Ishikawa (cell line): Measurements from ENCODE around the gene CCT3.

Experiments used
- CEBPB ChIP-seq: IDR thresholded peaks from 2 replicates; pipeline ENCODE4 v1.6.1; 2012
- CREB1 ChIP-seq: IDR thresholded peaks from 2 replicates; pipeline ENCODE4 v1.6.1; 2012; ENCODE audit warnings: low read depth
- EGR1 ChIP-seq: IDR thresholded peaks from 2 replicates; pipeline ENCODE4 v1.6.1; 2012
- EP300 ChIP-seq: IDR thresholded peaks from 2 replicates; pipeline ENCODE4 v1.6.1; 2012; ENCODE audit warnings: borderline replicate concordance
- FOXM1 ChIP-seq: IDR thresholded peaks from 2 replicates; pipeline ENCODE4 v1.6.1; 2012; ENCODE audit warnings: low read depth, borderline replicate concordance
- NFIC ChIP-seq: IDR thresholded peaks from 2 replicates; pipeline ENCODE4 v1.6.1; 2012
- RAD21 ChIP-seq: IDR thresholded peaks from 2 replicates; pipeline ENCODE4 v1.6.1; 2012; ENCODE audit warnings: low read depth
- REST ChIP-seq: IDR thresholded peaks from 2 replicates; pipeline ENCODE4 v1.6.1; 2012; ENCODE audit warnings: low read depth, mild to moderate bottlenecking
- TAF1 ChIP-seq: IDR thresholded peaks from 2 replicates; pipeline ENCODE4 v1.6.1; 2012; ENCODE audit warnings: low read depth, mild to moderate bottlenecking
- TCF12 ChIP-seq: IDR thresholded peaks from 2 replicates; pipeline ENCODE4 v1.6.1; 2012; ENCODE audit warnings: low read depth
- TEAD4 ChIP-seq: IDR thresholded peaks from 2 replicates; pipeline ENCODE4 v1.6.1; 2012
- USF1 ChIP-seq: IDR thresholded peaks from 2 replicates; pipeline ENCODE4 v1.6.1; 2012
- YY1 ChIP-seq: IDR thresholded peaks from 2 replicates; pipeline ENCODE4 v1.6.1; 2012; ENCODE audit warnings: low read depth
- ZBTB7A ChIP-seq: IDR thresholded peaks from 2 replicates; pipeline ENCODE4 v1.6.1; 2012; ENCODE audit warnings: low read depth
- TF ChIP-seq, protein P1 (sequence below): IDR thresholded peaks from 2 replicates; pipeline ENCODE4 v1.6.1; 2012

CCT3 gene

GRCh38 chr1:156310962-156311361 lies 27.1 kb downstream of the CCT3 start:
- TF ChIP-seq YY1: no peak
- 0 out of 2 replicates have a peak, but pooled peaks have one; percentile 36 for TF ChIP-seq CEBPB

DNA sequence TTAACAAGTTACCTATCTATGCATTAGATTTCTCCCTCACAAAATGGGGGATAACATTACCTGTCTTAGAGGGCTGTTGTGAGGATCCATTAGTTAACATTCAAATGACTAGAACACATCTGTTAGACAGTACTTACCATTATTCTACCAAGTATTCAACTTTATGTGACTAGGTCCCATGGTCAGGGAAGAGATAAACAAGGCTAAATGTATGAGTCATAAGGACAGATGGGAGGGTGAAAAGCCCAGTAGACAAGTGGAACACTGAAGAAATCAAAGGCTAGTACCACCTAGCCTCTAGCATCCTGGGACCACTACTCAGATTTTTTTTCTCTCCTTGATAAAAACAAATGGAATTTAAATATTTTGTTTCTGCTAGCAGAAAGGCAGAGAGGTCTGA lies 30.0 kb downstream of the CCT3 start:
- TF ChIP-seq ZBTB7A (no peak), EGR1 (no peak), USF1 (no peak), TAF1 (no peak), FOXM1 (no peak), NFIC (no peak), TEAD4 (no peak), REST (no peak), CREB1 (no peak), RAD21 (no peak), EP300 (no peak), YY1 (no peak), TCF12 (no peak), CEBPB (no peak)
- TF ChIP-seq, protein P1, sequence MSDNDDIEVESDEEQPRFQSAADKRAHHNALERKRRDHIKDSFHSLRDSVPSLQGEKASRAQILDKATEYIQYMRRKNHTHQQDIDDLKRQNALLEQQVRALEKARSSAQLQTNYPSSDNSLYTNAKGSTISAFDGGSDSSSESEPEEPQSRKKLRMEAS: no peak

GRCh38 chr1:156305215-156305614 lies 32.9 kb downstream of the CCT3 start:
- no peak for TF ChIP-seq FOXM1
- no peak for TF ChIP-seq TAF1
- no peak for TF ChIP-seq RAD21
- TF ChIP-seq ZBTB7A: no peak
- no peak for TF ChIP-seq EP300
- no peak for TF ChIP-seq TEAD4
- no peak for TF ChIP-seq USF1
- no peak for TF ChIP-seq NFIC
- no peak for TF ChIP-seq TCF12
- no peak for TF ChIP-seq EGR1
- TF ChIP-seq CREB1: no peak
- TF ChIP-seq YY1: no peak
- no peak for TF ChIP-seq CEBPB
- TF ChIP-seq, protein P1: no peak
- no peak for TF ChIP-seq REST

DNA sequence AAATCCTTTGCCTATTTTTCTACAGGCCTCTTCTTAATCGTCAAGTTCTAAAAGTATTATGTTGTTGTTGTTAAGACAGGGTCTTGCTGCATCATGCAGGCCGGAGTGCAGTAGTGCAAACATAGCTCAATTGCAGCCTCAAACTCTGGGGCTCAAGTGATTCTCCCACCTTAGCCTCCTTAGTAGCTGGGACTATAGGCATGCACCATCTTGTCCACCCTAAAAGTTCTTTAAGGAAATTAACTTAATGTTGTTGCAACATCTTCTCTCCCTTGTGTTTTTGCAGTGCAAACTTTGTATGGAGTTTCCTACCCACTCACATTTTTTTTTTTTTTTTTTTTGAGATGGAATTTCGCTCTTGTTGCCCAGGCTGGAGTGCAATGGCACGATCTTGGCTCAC lies 34.9 kb downstream of the CCT3 start:
- TF ChIP-seq FOXM1 (no peak), CEBPB (no peak), TCF12 (no peak), YY1 (no peak), REST (no peak)

- TF ChIP-seq CREB1 (no peak), TEAD4 (no peak), YY1 (no peak), RAD21 (no peak)
Observed at GRCh38 chr1:156298852-156299357, 39.2 kb downstream of the CCT3 start, which contains the start of gene VHLL. TSS of gene VHLL (minus strand) at chr1:156299307. CDS start at chr1:156299189, 118 bp downstream.
